ENCODE measurements around the gene OR9I1.

- no peak for TF ChIP-seq CTCF (IDR thresholded peaks at IDR 0.05)
- TF ChIP-seq POLR2A (IDR thresholded peaks at IDR 0.05): no peak
These were observed 8.2 kb upstream of the OR9I1 start for GRCh38 chr11:58133309-58134076.

Measured in adrenal gland (tissue), 5 donors.